Endometrial microvascular endothelial cells (primary cell): ENCODE data around the gene FAM114A2. TPM values are rescaled to one million over a fixed set of nuclear protein-coding genes. Genes with fewer than 3 reads are reported as not detected.
"Not testable (repeated sequence)": the region's sequence is repeated elsewhere in the genome, so short reads cannot be mapped to it uniquely, and the experiment has no call there.

ENCODE experiments used
- in situ Hi-C: cut with HindIII; loops from 2 replicates; pipeline ENCODE4 v1.10.0; 2017; ENCODE audit warnings: low sequenced_read_pairs, low pct_unique_long_range_greater_than_20kb; ENCODE audit errors: inconsistent ontology term
- total RNA-seq: library from RNA; depleted of rRNA; stranded (reverse); fragments of >200 nt; gene quantifications from one replicate; pipeline ENCODE4 v1.2.3, GENCODE V29; 2015; ENCODE audit errors: inconsistent ontology term

FAM114A2 gene
- total RNA-seq, 1 donor from 2014 or later, result 11.9 TPM

GRCh38 chr5:154055201-154055600 lies 16.5 kb upstream of the FAM114A2 start:
- in situ Hi-C loops, result no loop called here

- in situ Hi-C loops, result no loop called here
Observed at GRCh38 chr5:154053468-154053867, 14.8 kb upstream of the FAM114A2 start.

GRCh38 chr5:154049636-154050035 lies 10.9 kb upstream of the FAM114A2 start:
- in situ Hi-C loops, result no loop called here

GRCh38 chr5:154047324-154047723 lies 8.6 kb upstream of the FAM114A2 start:
- in situ Hi-C loops, result no loop called here

- in situ Hi-C loops, result no loop called here
Observed at GRCh38 chr5:154046486-154046885, 7.8 kb upstream of the FAM114A2 start.

- in situ Hi-C loops, result no loop called here
Observed at GRCh38 chr5:154044581-154044980, 5.9 kb upstream of the FAM114A2 start.

GRCh38 chr5:154044099-154044498 lies 5.4 kb upstream of the FAM114A2 start:
- in situ Hi-C loops, result no loop called here

GRCh38 chr5:154042766-154043165 lies 4.1 kb upstream of the FAM114A2 start:
- in situ Hi-C loops, result no loop called here

- in situ Hi-C loops, result no loop called here
Observed at GRCh38 chr5:154039458-154039829, 734 bp upstream of the FAM114A2 start.

GRCh38 chr5:154038261-154038706 lies 426 bp downstream of the FAM114A2 start:
- in situ Hi-C loops, result no loop called here

GRCh38 chr5:154034944-154035343 lies 3.8 kb downstream of the FAM114A2 start:
- in situ Hi-C loops, result no loop called here

GRCh38 chr5:154031937-154032489 lies 6.7 kb downstream of the FAM114A2 start:
- in situ Hi-C loops, result no loop called here

GRCh38 chr5:154025951-154026350 lies 12.8 kb downstream of the FAM114A2 start:
- in situ Hi-C loops, result no loop called here

- in situ Hi-C loops, result not testable (repeated sequence)
Observed at GRCh38 chr5:154018919-154019318, 19.8 kb downstream of the FAM114A2 start.

GRCh38 chr5:154015071-154015693 lies 23.5 kb downstream of the FAM114A2 start:
- in situ Hi-C loops, result no loop called here

- in situ Hi-C loops, result no loop called here
Observed at GRCh38 chr5:154010660-154011059, 28.1 kb downstream of the FAM114A2 start.

GRCh38 chr5:154005648-154006047 lies 33.1 kb downstream of the FAM114A2 start:
- in situ Hi-C loops, result no loop called here

GRCh38 chr5:154002511-154003020 lies 36.1 kb downstream of the FAM114A2 start:
- in situ Hi-C loops, result no loop called here

GRCh38 chr5:154002093-154002492 lies 36.6 kb downstream of the FAM114A2 start:
- in situ Hi-C loops, result no loop called here

- in situ Hi-C loops, result no loop called here
Observed at GRCh38 chr5:154000703-154001102, 38.0 kb downstream of the FAM114A2 start.

- in situ Hi-C loops, result no loop called here
Observed at GRCh38 chr5:153999995-154000394, 38.7 kb downstream of the FAM114A2 start.
